ENCODE results near the gene FSTL1.

The FSTL1 gene

GRCh38 chr3:120469882-120470301 lies 19.1 kb upstream of the FSTL1 start:
- POLR2A ChIA-PET = no interaction called here
- TF ChIP-seq CTCF (IDR thresholded peaks at IDR 0.05; ENCODE audit: control extremely low read depth, extremely low read depth, low read depth, missing control alignments) = no peak
- DNase-seq (ENCODE audit: extremely low spot score) = no peak
- CTCF ChIA-PET = interaction anchor here (2.1 kb wide), 1 partner anchor 52 kb away, joined by 5 read pairs; no protein-coding TSS in a partner anchor

GRCh38 chr3:120469440-120469839 lies 18.6 kb upstream of the FSTL1 start:
- no peak for DNase-seq (ENCODE audit: extremely low spot score)
- no peak for TF ChIP-seq CTCF (IDR thresholded peaks at IDR 0.05; ENCODE audit: control extremely low read depth, extremely low read depth, low read depth, missing control alignments)
- POLR2A ChIA-PET = no interaction called here
- CTCF ChIA-PET = no interaction called here

GRCh38 chr3:120468635-120469295 lies 18.0 kb upstream of the FSTL1 start:
- CTCF ChIA-PET = no interaction called here
- POLR2A ChIA-PET = no interaction called here
- TF ChIP-seq CTCF (IDR thresholded peaks at IDR 0.05; ENCODE audit: control extremely low read depth, extremely low read depth, low read depth, missing control alignments) = no peak
- no peak for DNase-seq (ENCODE audit: extremely low spot score)

GRCh38 chr3:120462409-120462959 lies 11.7 kb upstream of the FSTL1 start:
- ChIA-PET POLR2A (no interaction called here), CTCF (interaction anchor here (0.6 to 1.5 kb wide), 5 partner anchors 9 to 701 kb away, joined by 3 to 5 read pairs (median 3); no protein-coding TSS in a partner anchor)
- no peak for DNase-seq (ENCODE audit: extremely low spot score)
- TF ChIP-seq CTCF (IDR thresholded peaks at IDR 0.05; ENCODE audit: control extremely low read depth, extremely low read depth, low read depth, missing control alignments) = no peak

- POLR2A ChIA-PET = no interaction called here
- CTCF ChIA-PET = no interaction called here
- DNase-seq (ENCODE audit: extremely low spot score) = no peak
- no peak for TF ChIP-seq CTCF (IDR thresholded peaks at IDR 0.05; ENCODE audit: control extremely low read depth, extremely low read depth, low read depth, missing control alignments)
Observed at GRCh38 chr3:120461416-120461815, 10.6 kb upstream of the FSTL1 start.

GRCh38 chr3:120460862-120461261 lies 10.1 kb upstream of the FSTL1 start:
- ChIA-PET CTCF (no interaction called here), POLR2A (no interaction called here)
- DNase-seq (ENCODE audit: extremely low spot score) = no peak
- TF ChIP-seq CTCF (IDR thresholded peaks at IDR 0.05; ENCODE audit: control extremely low read depth, extremely low read depth, low read depth, missing control alignments) = no peak
